Epithelial cell of proximal tubule (primary cell): Measurements from ENCODE around the gene LYST. TPM values are rescaled to one million over a fixed set of nuclear protein-coding genes. Genes with fewer than 3 reads are reported as not detected.

Experiments
- DNase-seq: peaks from one replicate; pipeline ENCODE4 v3.0.0-alpha.2; 2011; ENCODE audit warnings: low read depth
- H3K4me3 ChIP-seq: 2 replicates; pipeline ENCODE4 v1.5.1; 2011; ENCODE audit warnings: low read depth, mild to moderate bottlenecking, low read length
- CTCF ChIP-seq: conservative IDR thresholded peaks from 2 replicates; pipeline ENCODE4 v1.5.1; 2012; ENCODE audit warnings: low read depth, mild to moderate bottlenecking, low read length
- total RNA-seq: library from RNA; depleted of rRNA; stranded (reverse); fragments of >200 nt; gene quantifications from 2 replicates; pipeline ENCODE4 v1.2.3, GENCODE V29; 2015

The LYST gene
- total RNA-seq, 1 donor from 2014 or later = 10.3 TPM

DNA sequence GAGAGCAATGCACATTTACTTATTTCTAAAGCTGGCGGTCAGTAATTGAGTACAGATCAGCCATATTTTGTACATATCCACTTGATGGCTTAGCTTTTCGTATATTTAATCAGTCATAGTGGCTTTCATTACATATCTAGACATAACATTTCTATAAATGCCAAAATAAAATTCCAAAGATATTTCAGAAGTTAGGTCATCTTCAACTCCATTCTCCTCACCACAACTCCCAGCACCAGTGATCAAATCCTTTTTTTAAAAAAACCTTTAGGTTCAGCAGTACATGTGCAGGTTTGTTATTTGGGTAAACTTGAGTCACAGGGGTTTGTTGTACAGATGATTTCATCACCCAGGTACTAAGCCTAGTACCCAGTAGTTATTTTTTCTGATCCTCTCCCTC is 163.2 kb downstream of the LYST start:
- TF ChIP-seq CTCF = no peak
- no peak overlapping the region for H3K4me3 ChIP-seq
- DNase-seq = no peak

- H3K4me3 ChIP-seq = no peak overlapping the region
- no peak for TF ChIP-seq CTCF
- no peak for DNase-seq
These were observed 164.3 kb downstream of the LYST start for GRCh38 chr1:235702412-235702811.

DNA sequence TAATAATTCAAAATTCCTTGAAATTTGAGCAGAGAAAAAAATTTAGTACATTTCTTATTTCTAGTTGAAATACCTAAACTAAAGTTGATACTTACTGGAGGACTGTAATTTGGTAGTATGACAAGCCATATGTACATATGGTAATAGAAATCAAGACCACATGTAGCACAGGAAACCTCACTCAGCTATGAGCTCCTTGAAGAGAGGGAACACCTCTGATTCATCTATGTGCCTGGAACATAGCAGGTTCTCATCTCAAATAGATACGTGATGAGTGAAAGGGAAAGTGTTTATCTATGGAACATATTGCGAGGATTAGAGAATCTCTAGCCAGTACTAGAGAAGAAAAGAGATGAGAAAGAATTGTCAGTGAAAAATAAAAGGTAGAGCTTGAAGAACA is 169.2 kb downstream of the LYST start:
- H3K4me3 ChIP-seq = no peak overlapping the region
- TF ChIP-seq CTCF = no peak

DNA sequence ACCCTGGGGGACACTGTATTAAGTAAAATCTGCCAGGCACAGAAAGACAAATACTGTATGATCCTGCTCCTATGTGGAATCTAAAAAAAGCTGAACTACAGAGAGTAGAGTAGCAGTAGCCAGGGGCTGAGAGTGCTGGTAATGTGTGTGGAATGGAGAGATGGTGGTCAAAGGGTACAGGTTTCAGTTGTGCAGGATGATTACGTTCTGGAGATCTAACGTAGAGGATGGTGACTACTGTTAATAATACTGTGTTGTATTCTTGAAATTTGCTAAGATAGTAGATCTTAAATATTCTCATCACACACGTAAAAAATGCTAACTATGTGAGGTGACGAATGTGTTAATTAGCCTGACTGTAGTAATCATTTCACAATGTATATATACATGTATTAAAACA is 177.3 kb downstream of the LYST start:
- no peak for TF ChIP-seq CTCF
- no peak overlapping the region for H3K4me3 ChIP-seq
- DNase-seq = no peak

More for the DNA sequence above, 169.2 kb downstream of the LYST start:
- no peak for DNase-seq

GRCh38 chr1:235688096-235688495 is 178.6 kb downstream of the LYST start:
- no peak for DNase-seq
- H3K4me3 ChIP-seq = no peak overlapping the region
- no peak for TF ChIP-seq CTCF

DNA sequence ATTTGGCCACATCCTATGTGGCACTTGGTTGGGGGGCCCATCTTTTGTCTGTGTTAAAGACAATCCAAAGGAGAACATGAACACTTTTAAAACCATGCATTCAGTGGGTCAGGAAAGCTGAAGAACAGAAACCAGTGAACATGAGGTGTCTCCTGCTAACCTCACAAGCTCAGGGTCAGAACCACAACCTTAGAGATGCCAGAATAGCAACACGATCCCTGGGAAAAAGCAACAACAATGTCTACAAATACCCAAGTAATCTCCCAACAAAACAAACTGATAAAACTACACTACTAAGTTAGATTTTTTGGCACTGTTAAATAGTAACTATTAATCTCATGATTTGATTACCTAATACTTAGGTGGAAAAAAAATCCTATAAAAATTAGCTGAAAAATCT is 183.1 kb downstream of the LYST start:
- H3K4me3 ChIP-seq = no peak overlapping the region
- no peak for DNase-seq
- no peak for TF ChIP-seq CTCF

DNA sequence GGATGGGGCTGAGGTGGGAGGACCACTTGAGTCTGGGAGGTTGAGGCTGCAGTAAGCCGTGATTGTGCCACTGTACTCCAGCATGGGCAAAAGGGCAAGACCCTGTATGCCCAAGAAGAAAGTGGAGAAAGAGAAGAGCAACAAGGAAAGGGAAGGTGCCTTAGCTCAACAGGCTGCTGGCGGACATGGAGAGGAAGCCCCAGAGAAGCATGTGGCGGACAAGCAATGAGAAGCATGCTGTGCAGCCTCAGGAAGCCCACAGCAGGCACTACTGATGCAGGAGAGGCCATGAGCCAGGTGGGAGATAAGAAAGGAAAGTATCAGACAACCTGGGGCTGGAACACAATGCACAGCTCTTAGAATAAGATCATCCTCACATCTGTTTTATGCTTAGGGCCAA is 184.5 kb downstream of the LYST start:
- no peak overlapping the region for H3K4me3 ChIP-seq
- no peak for DNase-seq
- TF ChIP-seq CTCF = no peak
